Activated T-helper 17 cell treated with anti-CD3 and anti-CD28 coated beads, Interleukin-2, amount 50 U/mL, for 72 hours (primary cell): ENCODE data around the gene ATP4B. TPM values are rescaled to one million over a fixed set of nuclear protein-coding genes. Genes with fewer than 3 reads are reported as not detected.

Experiments
- ATAC-seq: fragments of 150-1000 bp; cut with Tn5 transposase; replicated peaks from 2 replicates; pipeline ENCODE4 v1.10.0; 2021; ENCODE audit warnings: mild to moderate bottlenecking, moderate library complexity
- H3K27ac Mint-ChIP-seq: one replicate; pipeline ENCODE4 v1.8.0; 2022; ENCODE audit warnings: mixed read lengths
- H3K27me3 Mint-ChIP-seq: one replicate; pipeline ENCODE4 v1.8.0; 2022; ENCODE audit warnings: mixed read lengths
- H3K36me3 Mint-ChIP-seq: one replicate; pipeline ENCODE4 v1.8.0; 2022; ENCODE audit warnings: low read depth, mild to moderate bottlenecking, mixed read lengths
- H3K4me1 Mint-ChIP-seq: one replicate; pipeline ENCODE4 v1.8.0; 2022; ENCODE audit warnings: mixed read lengths
- H3K4me3 Mint-ChIP-seq: one replicate; pipeline ENCODE4 v1.8.0; 2022; ENCODE audit warnings: mild to moderate bottlenecking, mixed read lengths
- H3K9me3 Mint-ChIP-seq: one replicate; pipeline ENCODE4 v1.8.0; 2022; ENCODE audit warnings: mixed read lengths
- total RNA-seq, 2 donors: library from RNA; stranded (reverse); gene quantifications; one replicate each; pipeline ENCODE4 v1.2.3, GENCODE V29; 2022

ATP4B gene
- total RNA-seq, 2 donors from 2014 or later = not detected

GRCh38 chr13:113652404-113653263, 5.4 kb downstream of the ATP4B start:
- no peaks in the 10 kb centered on the region for H3K27me3 Mint-ChIP-seq
- ATAC-seq = no peak
- H3K4me3 Mint-ChIP-seq = no peak overlapping the region
- no peak overlapping the region for H3K27ac Mint-ChIP-seq
- no peaks in the 10 kb centered on the region for H3K4me1 Mint-ChIP-seq
- no peaks in the 10 kb centered on the region for H3K9me3 Mint-ChIP-seq
- no peaks in the 10 kb centered on the region for H3K36me3 Mint-ChIP-seq

- Mint-ChIP-seq H3K27me3 (no peaks in the 10 kb centered on the region), H3K27ac (no peak overlapping the region), H3K36me3 (no peaks in the 10 kb centered on the region), H3K9me3 (no peaks in the 10 kb centered on the region), H3K4me3 (no peak overlapping the region), H3K4me1 (no peaks in the 10 kb centered on the region)
- no peak for ATAC-seq
These were observed 6.2 kb downstream of the ATP4B start for GRCh38 chr13:113651511-113652403.

- ATAC-seq = no peak
- Mint-ChIP-seq H3K4me1 (peaks cover 5% of the 10 kb centered on the region), H3K27ac (no peak overlapping the region), H3K27me3 (no peaks in the 10 kb centered on the region), H3K9me3 (no peaks in the 10 kb centered on the region), H3K36me3 (no peaks in the 10 kb centered on the region), H3K4me3 (no peak overlapping the region)
These were observed 7.3 kb downstream of the ATP4B start for GRCh38 chr13:113650731-113651148.

DNA sequence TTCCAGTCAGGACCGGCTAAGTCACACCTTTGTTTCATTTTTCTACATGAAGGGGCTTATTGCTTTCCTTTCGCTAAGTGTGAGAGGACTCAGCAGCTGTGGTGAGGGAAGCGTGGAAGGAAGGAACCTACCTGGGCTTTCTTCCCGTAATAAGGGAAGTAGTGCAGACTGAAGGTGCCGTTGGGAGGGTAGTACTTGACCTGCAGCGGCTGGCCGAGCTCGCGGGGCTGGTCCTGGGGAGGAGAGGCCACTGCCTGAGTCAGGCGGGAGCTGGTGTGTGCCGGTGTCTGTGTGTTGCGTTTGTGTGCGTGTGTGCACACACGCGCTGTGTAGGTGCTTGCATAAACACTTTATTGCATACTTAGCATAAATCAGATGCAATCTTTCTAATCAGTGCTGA, 7.7 kb downstream of the ATP4B start:
- no peaks in the 10 kb centered on the region for H3K36me3 Mint-ChIP-seq
- H3K27ac Mint-ChIP-seq = no peak overlapping the region
- H3K9me3 Mint-ChIP-seq = no peaks in the 10 kb centered on the region
- H3K4me3 Mint-ChIP-seq = no peak overlapping the region
- ATAC-seq = no peak
- H3K27me3 Mint-ChIP-seq = no peaks in the 10 kb centered on the region
- H3K4me1 Mint-ChIP-seq = peaks cover 5% of the 10 kb centered on the region

- Mint-ChIP-seq H3K4me3 (no peak overlapping the region), H3K4me1 (peaks cover 5% of the 10 kb centered on the region), H3K9me3 (no peaks in the 10 kb centered on the region), H3K27ac (no peak overlapping the region), H3K27me3 (no peaks in the 10 kb centered on the region), H3K36me3 (no peaks in the 10 kb centered on the region)
- ATAC-seq = no peak
These were observed 8.8 kb downstream of the ATP4B start for GRCh38 chr13:113649212-113649611.

DNA sequence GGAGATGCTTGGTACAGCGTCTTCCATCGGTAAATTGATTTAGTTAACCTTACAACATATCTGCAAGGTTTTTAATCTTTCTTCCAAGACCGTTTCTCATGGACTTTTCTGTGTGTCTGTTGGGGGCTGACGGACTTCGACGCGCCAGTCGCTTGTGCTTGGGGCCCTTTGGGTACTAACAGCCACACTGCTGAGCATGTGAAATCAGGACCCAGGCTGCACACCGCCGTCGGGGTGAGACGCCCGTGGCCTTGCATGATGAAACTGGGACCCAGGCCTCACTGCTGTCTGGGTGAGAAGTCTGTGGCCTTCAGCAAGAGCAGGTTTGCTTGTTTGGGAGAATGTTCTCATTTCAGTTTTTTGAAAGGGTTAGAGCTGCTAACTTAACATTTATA, 9.8 kb downstream of the ATP4B start:
- Mint-ChIP-seq H3K4me3 (no peak overlapping the region), H3K27me3 (no peaks in the 10 kb centered on the region), H3K36me3 (no peaks in the 10 kb centered on the region), H3K9me3 (no peaks in the 10 kb centered on the region), H3K27ac (no peak overlapping the region), H3K4me1 (peaks cover 5% of the 10 kb centered on the region)
- no peak for ATAC-seq

DNA sequence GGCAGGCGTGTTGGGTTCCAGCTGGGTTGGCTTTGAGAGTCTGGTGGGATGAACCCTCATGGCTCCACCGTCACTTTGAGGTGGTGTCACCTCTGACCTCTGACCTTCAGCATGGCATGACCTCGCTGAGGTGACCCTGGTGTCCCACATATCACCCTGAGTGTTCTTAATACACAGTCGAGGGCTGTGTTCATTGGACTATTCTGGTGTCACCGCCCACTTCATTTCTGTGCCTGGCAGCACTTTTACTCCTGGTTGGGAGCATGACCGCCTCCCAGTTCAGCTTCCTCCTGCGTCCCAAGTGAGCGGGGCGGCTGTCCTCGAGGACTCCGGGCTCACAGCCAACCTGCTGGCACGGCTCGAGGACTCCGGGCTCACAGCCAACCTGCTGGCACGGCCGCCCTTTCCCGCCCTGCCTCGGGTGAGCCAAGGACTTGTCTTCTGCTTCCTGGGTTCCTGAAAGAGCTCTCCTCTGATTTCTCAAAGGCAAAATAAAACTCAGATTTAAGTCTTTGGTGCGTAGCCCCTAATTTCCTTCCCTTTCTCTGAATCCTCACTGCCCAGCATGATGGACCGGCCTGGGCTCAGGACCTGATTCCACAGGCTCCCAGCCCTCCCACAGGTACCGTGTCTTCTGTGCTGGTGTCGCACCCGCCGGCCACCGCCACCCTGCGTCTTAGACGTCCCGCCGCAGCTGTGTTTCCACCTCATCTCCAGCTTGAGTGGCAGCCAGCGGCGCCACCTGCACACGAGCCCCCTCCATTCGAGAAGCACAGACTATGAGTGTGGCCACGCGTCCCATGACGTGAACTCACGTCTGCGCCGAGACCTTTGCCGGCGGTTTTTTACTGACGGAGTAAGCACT, 10.4 kb downstream of the ATP4B start:
- H3K27ac Mint-ChIP-seq = no peak overlapping the region
- no peaks in the 10 kb centered on the region for H3K9me3 Mint-ChIP-seq
- no peak overlapping the region for H3K4me3 Mint-ChIP-seq
- H3K36me3 Mint-ChIP-seq = no peaks in the 10 kb centered on the region
- peaks cover 5% of the 10 kb centered on the region for H3K4me1 Mint-ChIP-seq
- no peak for ATAC-seq
- no peaks in the 10 kb centered on the region for H3K27me3 Mint-ChIP-seq

DNA sequence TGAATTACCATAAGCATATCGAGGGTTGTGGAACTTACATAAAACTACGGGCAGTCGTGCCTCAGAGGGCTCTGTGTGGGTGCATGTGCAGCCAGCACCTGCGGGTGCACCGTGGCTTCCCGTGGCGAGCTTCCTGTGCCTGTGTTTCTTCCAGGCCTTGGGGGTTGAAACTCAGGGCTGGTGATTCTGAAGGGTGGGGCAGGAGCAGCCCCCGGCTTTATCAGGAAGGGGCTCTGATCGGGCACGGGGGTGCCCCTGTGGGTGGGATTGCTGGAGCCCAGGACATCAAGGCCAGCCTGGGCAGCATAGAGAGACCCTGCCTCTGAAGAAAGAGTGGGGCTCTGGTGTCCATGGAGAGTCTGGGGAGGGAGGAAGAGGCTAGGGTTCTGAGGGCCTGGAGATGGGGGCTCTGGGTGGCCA, 11.1 kb downstream of the ATP4B start:
- Mint-ChIP-seq H3K9me3 (no peaks in the 10 kb centered on the region), H3K4me3 (no peak overlapping the region), H3K36me3 (peaks cover 5% of the 10 kb centered on the region), H3K27me3 (no peaks in the 10 kb centered on the region), H3K4me1 (peaks cover 5% of the 10 kb centered on the region), H3K27ac (no peak overlapping the region)
- no peak for ATAC-seq

DNA sequence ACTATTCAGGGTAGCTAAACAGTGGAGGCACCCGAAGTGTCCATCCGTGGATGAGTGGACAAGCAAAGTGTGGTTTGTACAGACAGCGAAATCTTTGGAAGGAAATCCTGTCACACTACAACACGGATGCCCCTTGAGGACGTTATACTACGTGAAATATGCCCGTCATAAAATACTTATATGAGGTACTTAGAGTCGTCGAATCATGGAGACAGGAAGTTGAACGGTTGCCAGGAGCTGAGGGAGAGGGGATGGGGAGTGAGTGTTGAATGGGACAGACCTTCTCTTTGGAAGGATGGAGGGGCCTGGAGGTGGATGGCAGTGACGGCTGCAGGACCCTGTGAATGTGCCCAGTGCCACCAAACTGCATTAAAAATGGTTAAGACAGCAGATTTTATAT, 11.6 kb downstream of the ATP4B start:
- Mint-ChIP-seq H3K36me3 (peaks cover 11% of the 10 kb centered on the region), H3K4me3 (no peak overlapping the region), H3K27ac (peak overlapping the region; percentile 58), H3K27me3 (no peaks in the 10 kb centered on the region), H3K4me1 (peaks cover 5% of the 10 kb centered on the region), H3K9me3 (no peaks in the 10 kb centered on the region)
- ATAC-seq = no peak

- Mint-ChIP-seq H3K27me3 (no peaks in the 10 kb centered on the region), H3K4me1 (peaks cover 5% of the 10 kb centered on the region), H3K9me3 (no peaks in the 10 kb centered on the region), H3K4me3 (no peak overlapping the region), H3K27ac (no peak overlapping the region), H3K36me3 (peaks cover 20% of the 10 kb centered on the region)
- no peak for ATAC-seq
These were observed 12.7 kb downstream of the ATP4B start for GRCh38 chr13:113645329-113645728.

DNA sequence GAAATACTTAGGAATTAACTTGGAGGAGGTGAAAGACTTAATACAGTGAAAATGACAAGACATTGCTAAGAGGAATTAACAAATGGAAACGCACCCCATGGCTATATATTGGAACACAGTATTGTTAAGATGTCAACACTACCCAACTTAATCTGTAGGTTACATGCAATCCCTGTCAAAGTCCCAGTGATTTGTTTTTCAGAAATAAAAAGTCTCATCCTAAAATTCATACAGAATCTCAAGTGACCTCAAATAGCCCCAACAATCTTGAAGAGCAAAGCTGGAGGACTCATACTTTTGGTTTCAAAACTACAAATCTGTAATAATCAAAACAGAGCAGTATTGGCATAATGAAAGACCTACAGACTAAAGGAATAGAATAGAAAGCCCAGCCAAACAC, 13.2 kb downstream of the ATP4B start:
- H3K4me1 Mint-ChIP-seq = peaks cover 5% of the 10 kb centered on the region
- H3K4me3 Mint-ChIP-seq = no peak overlapping the region
- H3K36me3 Mint-ChIP-seq = peaks cover 25% of the 10 kb centered on the region
- ATAC-seq = no peak
- no peak overlapping the region for H3K27ac Mint-ChIP-seq
- no peaks in the 10 kb centered on the region for H3K27me3 Mint-ChIP-seq
- no peaks in the 10 kb centered on the region for H3K9me3 Mint-ChIP-seq

DNA sequence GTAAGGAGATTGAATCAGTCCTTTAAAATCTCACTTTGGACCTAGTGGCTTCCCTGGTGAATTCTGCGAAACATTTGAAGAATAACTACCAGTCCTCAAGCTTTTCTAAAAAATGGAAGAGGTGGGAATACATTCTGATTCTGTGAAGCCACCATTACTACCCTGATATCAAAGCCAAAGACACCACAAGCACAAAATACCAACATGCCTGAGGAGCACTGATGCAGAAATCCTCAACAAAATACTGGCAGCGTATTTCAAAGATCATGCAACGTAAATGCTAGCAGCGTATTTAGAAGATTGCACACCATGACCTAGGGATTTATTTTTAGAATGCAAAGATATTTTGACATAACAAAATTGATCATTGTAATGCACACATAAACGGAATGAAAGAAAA, 14.4 kb downstream of the ATP4B start:
- Mint-ChIP-seq H3K36me3 (peaks cover 38% of the 10 kb centered on the region), H3K27me3 (no peaks in the 10 kb centered on the region), H3K27ac (no peak overlapping the region), H3K4me1 (peaks cover 5% of the 10 kb centered on the region), H3K4me3 (no peak overlapping the region), H3K9me3 (no peaks in the 10 kb centered on the region)
- ATAC-seq = no peak

GRCh38 chr13:113642563-113642962, 15.4 kb downstream of the ATP4B start:
- H3K36me3 Mint-ChIP-seq = peaks cover 47% of the 10 kb centered on the region
- peaks cover 5% of the 10 kb centered on the region for H3K4me1 Mint-ChIP-seq
- no peak overlapping the region for H3K4me3 Mint-ChIP-seq
- no peak overlapping the region for H3K27ac Mint-ChIP-seq
- no peak for ATAC-seq
- H3K27me3 Mint-ChIP-seq = no peaks in the 10 kb centered on the region
- no peaks in the 10 kb centered on the region for H3K9me3 Mint-ChIP-seq

GRCh38 chr13:113641426-113641825, 16.6 kb downstream of the ATP4B start:
- Mint-ChIP-seq H3K27ac (no peak overlapping the region), H3K27me3 (no peaks in the 10 kb centered on the region)

More at GRCh38 chr13:113641426-113641825, 16.6 kb downstream of the ATP4B start:
- Mint-ChIP-seq H3K4me3 (no peak overlapping the region), H3K36me3 (peaks cover 58% of the 10 kb centered on the region), H3K4me1 (peaks cover 3% of the 10 kb centered on the region), H3K9me3 (no peaks in the 10 kb centered on the region)
- ATAC-seq = no peak
